ENCODE results near the gene PRRX2.

The PRRX2 gene

DNA sequence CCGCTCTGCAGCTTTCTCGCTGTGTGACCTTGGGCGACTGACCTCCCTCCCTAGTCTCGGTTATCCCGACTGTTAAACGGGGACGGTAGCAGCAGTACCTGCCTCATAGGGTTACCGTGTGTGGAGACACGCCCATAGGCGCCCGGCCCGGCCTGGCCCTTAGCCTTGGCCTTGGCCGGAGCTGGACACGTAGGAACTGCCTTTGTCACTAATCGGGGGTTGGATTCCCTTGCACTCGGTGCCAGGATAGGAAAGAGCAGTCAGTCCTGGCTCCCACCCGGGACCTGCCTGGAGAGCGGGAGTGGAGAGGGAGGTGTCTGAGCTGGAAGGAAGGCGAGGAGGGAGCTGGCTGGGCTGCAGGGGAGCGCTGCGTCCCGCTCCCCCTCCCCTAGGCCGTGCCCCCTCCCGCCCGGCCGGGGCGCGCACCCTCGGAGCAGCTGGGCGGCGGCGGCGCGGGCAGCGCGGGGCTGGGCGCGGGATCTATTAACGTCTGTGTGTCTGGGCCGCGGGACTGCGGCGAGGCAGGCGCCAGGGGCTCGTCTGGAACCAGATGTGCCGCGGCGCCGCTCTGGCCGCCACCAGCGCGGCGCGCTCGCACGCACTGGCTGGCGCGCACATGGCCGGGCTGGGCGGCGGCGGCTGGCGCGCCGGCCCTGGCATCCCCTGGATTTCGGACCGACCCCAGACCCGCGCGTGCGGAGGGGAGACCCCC, 31.7 kb downstream of the PRRX2 start:
- Histone ChIP-seq H3K4me2 (no peak overlapping the region), H3K4me3 (no peak overlapping the region), H3K9me3 (no peaks in the 10 kb centered on the region), H3K27ac (no peak overlapping the region), H3K9ac (no peak overlapping the region), H3K27me3 (peaks cover 71% of the 10 kb centered on the region), H3K36me3 (no peaks in the 10 kb centered on the region), H3K4me1 (no peaks in the 10 kb centered on the region; the same call in 1 of the 2 replicates), H4K20me1 (peaks cover 30% of the 10 kb centered on the region; the same call in 1 of the 2 replicates)
- TF ChIP-seq Cebpa-rat (IDR thresholded peaks at IDR 0.05) = no peak

DNA sequence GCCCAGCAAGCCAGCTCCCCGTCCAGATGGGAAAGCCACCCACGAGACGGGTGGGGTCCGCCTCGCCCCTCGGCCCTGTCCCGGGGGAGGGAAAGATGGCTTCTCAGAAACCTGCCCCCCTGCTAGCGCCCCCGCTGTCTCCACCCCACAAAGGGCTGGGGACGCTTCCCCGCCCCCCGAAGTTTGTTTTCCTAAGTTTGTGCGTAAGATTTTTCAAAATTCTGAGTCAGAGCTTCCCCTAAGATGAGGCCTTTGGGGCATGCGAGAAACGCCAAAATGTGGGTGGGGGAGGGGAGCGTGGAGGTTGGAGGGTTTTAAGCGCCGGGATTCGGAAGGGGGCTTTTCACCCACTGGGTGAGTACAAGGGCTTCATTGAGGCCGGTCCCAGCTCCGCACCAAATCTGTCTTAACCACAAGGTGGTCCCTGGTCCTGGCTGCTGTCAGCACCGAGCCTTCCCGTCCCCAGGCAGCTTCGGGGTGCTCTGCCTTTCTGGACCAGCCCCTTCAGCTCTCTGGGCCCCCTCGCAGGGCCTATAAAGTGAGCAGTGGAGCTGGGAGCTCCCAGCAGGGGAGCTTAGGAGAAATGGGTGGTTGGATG, 32.3 kb downstream of the PRRX2 start:
- peaks cover 71% of the 10 kb centered on the region for H3K27me3 ChIP-seq
- H3K9ac ChIP-seq = no peak overlapping the region
- H3K9me3 ChIP-seq = no peaks in the 10 kb centered on the region
- no peak for TF ChIP-seq Cebpa-rat (IDR thresholded peaks at IDR 0.05)
- H3K27ac ChIP-seq = no peak overlapping the region
- H3K4me3 ChIP-seq = no peak overlapping the region
- H3K4me2 ChIP-seq = no peak overlapping the region
- no peaks in the 10 kb centered on the region; the same call in 1 of the 2 replicates for H3K4me1 ChIP-seq
- no peaks in the 10 kb centered on the region for H3K36me3 ChIP-seq
- peaks cover 30% of the 10 kb centered on the region; the same call in 1 of the 2 replicates for H4K20me1 ChIP-seq

DNA sequence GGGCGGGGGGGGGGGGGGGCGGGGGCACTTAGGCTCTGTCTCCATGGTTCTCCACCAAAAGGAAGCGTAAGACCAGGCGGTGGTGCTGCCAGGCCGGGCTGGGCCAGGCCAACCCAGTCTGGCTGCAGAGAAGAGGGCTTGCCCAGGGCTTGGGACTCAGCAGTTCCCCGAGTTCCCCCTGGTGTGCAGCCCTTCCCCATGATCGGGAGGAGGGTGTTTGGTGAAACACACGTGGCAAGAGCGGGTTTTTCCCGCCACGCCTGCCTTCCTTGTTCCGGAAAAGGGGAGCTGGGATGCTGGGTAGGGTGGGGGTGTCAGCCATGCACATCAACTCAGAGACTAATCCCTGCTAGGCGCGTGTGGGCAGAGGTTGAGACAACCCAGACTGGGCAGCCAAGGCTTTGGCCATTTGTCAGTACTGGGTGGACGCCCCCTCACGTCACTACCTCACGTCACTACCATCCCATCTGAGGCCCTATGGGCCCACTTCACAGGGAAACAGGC, 32.9 kb downstream of the PRRX2 start:
- Histone ChIP-seq H3K36me3 (no peaks in the 10 kb centered on the region), H3K4me2 (no peak overlapping the region), H3K27ac (no peak overlapping the region), H3K4me3 (no peak overlapping the region), H4K20me1 (peaks cover 30% of the 10 kb centered on the region; the same call in 1 of the 2 replicates), H3K9ac (no peak overlapping the region), H3K27me3 (peaks cover 71% of the 10 kb centered on the region), H3K9me3 (no peaks in the 10 kb centered on the region), H3K4me1 (no peaks in the 10 kb centered on the region; the same call in 1 of the 2 replicates)
- no peak for TF ChIP-seq Cebpa-rat (IDR thresholded peaks at IDR 0.05)

DNA sequence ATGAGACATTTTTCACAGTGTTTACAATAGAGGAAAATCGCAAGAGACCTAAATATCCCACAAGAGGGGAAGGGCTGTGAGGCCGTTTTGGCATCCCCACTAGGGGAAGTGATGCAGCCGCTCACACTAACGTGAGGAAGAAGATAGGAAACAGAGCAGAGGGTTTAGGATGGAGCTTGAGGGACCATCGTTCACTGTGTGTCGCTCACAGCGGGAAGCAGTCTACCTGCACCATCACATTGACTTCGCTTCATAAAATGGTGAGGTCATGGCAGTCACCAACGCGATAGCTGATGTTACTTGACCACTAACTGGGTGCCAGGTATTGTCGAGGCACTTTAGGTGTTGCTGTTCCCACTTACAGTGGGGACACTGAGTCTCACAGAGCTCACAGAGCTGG, 35.6 kb downstream of the PRRX2 start:
- no peak for TF ChIP-seq Cebpa-rat (IDR thresholded peaks at IDR 0.05)

DNA sequence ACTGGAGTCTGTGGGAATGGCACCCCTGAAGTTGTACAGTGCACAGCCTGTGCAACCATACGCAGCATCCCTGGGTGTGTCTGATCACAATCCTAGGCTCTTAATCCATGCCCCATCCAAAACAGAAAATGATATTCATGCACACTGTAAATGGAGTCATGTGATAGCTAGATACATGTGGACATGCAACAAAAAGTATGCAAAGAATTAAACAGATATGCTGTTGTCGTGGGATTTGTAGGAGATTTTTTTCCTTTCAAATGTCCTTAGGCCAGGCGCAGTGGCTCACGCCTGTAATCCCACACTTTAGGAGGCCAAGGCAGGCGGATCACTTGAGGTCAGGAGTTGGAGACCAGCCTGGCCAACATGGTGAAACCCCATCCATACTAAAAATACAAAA, 36.1 kb downstream of the PRRX2 start:
- H3K27ac ChIP-seq = no peak overlapping the region
- H3K36me3 ChIP-seq = no peaks in the 10 kb centered on the region
- H3K9ac ChIP-seq = no peak overlapping the region
- H3K9me3 ChIP-seq = no peaks in the 10 kb centered on the region
- peaks cover 13% of the 10 kb centered on the region; the same call in 1 of the 2 replicates for H4K20me1 ChIP-seq
- peaks cover 41% of the 10 kb centered on the region for H3K27me3 ChIP-seq
- TF ChIP-seq Cebpa-rat (IDR thresholded peaks at IDR 0.05) = no peak
- H3K4me2 ChIP-seq = no peak overlapping the region
- H3K4me3 ChIP-seq = no peak overlapping the region
- no peaks in the 10 kb centered on the region for H3K4me1 ChIP-seq

More for the DNA sequence above, 35.6 kb downstream of the PRRX2 start:
- Histone ChIP-seq H3K9me3 (no peaks in the 10 kb centered on the region), H4K20me1 (peaks cover 18% of the 10 kb centered on the region; the same call in 1 of the 2 replicates), H3K4me1 (no peaks in the 10 kb centered on the region), H3K9ac (no peak overlapping the region), H3K4me2 (no peak overlapping the region), H3K4me3 (no peak overlapping the region), H3K27ac (no peak overlapping the region), H3K27me3 (peaks cover 46% of the 10 kb centered on the region), H3K36me3 (no peaks in the 10 kb centered on the region)

DNA sequence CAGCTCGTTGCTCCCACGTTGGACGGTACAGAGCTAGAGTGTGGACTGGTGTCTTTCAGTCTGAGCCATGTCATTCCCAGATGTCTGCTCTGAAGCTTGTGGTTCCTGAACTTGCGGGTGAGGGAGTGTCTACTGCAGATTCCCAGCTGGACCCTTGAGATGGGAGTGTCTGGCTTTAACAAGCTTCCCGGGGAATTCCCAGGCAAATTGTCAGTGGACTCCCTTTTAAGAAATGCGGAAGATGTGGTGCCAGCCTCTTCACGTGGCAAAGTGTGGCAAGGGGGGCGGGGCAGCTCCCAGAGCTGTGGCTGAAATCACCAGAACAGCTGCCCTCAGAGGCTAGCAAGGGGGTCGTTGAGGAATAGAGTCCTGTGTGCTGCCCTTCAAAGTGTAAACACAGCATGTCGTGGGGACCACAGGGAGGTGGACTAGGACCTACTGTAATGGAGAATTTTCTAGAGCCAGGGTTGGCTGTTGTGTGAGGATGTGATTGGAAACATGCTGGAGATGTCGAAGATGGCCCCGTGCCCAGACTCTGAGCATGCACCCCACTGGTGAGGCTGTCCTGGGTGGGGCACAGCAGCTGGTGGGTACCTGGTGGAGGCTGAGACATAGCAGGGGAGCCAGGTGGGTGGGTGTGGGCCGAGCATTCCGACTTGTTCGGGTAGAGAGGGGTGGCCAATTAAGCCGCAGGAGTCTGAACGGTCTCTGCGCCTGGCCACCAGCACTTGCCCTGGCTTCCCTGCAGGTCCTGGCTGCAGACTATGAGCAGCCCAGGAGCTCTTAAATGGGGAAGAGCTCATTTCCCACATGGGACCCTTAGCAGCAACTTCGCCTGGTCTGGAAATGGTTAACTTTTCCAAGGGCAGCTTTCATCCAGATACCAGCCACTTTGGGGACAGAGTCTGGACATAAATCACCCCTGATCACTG, 37.4 kb downstream of the PRRX2 start:
- H3K4me2 ChIP-seq = no peak overlapping the region
- H3K36me3 ChIP-seq = no peaks in the 10 kb centered on the region
- H4K20me1 ChIP-seq = peaks cover 8% of the 10 kb centered on the region; the same call in 1 of the 2 replicates
- H3K9ac ChIP-seq = no peak overlapping the region
- no peak overlapping the region for H3K4me3 ChIP-seq
- no peak overlapping the region for H3K27ac ChIP-seq
- H3K27me3 ChIP-seq = peaks cover 28% of the 10 kb centered on the region
- 0 out of 2 replicates have a peak, but pooled peaks cover 1% of the 10 kb centered on the region for H3K4me1 ChIP-seq
- H3K9me3 ChIP-seq = no peaks in the 10 kb centered on the region
- TF ChIP-seq Cebpa-rat (IDR thresholded peaks at IDR 0.05) = no peak

DNA sequence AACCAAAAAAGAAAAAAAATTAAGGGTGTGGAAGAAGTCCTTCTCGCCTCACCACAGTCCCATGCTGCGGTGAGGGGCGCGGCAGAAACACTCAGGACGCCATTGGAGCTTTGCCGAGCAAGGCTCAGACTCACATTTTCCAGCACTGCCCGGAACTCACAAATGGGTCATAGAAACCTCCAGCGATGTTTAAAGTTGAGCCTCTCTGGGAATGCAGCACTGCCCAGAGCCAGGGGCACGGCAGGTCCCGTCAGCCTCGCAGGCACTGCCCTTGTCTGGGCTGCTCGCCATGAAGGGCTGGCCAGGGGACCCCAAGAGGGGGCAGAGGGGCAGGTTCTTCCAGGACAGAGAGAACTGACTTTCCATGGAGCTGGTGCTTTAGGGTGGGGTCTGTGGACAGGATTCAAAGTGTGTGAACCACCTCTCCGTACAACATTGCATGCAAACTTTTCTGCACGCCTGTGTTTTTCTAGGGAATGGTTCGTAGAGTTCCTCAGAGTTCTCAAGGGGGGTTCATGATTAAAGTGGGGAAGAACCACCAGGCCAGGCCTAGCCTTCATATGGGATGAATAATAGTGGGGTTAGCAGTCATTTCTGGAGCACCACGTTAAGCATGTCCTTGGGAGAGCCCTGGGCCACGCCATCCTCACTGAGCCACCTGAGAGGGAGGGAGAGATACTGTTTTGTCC, 38.4 kb downstream of the PRRX2 start:
- no peak for TF ChIP-seq Cebpa-rat (IDR thresholded peaks at IDR 0.05)
- Histone ChIP-seq H3K4me1 (0 out of 2 replicates have a peak, but pooled peaks cover 5% of the 10 kb centered on the region), H3K27ac (no peak overlapping the region), H3K4me3 (no peak overlapping the region), H3K9ac (no peak overlapping the region), H4K20me1 (peaks cover 4% of the 10 kb centered on the region; the same call in 1 of the 2 replicates), H3K4me2 (no peak overlapping the region), H3K9me3 (no peaks in the 10 kb centered on the region), H3K36me3 (no peaks in the 10 kb centered on the region), H3K27me3 (peaks cover 21% of the 10 kb centered on the region)

DNA sequence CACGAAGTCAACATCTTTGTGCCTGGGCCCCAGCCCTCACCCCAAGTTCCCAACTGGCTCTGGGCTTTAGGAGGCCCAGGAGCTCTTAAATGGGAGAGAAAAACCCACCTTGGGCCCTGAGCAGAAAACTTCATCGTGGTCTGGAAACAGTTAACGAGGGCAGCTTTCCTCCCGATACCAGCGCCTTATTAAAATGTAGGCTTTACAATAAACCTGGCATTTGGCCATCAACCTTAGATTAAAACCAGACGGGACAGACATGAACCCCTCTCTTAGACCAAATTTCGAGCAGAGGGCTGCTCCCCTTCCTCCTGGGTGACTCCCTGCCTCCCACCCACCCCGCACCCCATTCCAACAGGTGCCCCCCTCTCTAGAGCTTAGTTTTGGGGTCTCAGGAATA, 39.4 kb downstream of the PRRX2 start:
- Histone ChIP-seq H3K27me3 (peaks cover 21% of the 10 kb centered on the region), H3K9me3 (no peaks in the 10 kb centered on the region), H3K4me2 (no peak overlapping the region), H3K9ac (no peak overlapping the region), H3K36me3 (no peaks in the 10 kb centered on the region), H3K4me1 (peaks cover 10% of the 10 kb centered on the region; the same call in 1 of the 2 replicates), H3K4me3 (no peak overlapping the region), H3K27ac (no peak overlapping the region), H4K20me1 (peaks cover 13% of the 10 kb centered on the region)
- no peak for TF ChIP-seq Cebpa-rat (IDR thresholded peaks at IDR 0.05)

DNA sequence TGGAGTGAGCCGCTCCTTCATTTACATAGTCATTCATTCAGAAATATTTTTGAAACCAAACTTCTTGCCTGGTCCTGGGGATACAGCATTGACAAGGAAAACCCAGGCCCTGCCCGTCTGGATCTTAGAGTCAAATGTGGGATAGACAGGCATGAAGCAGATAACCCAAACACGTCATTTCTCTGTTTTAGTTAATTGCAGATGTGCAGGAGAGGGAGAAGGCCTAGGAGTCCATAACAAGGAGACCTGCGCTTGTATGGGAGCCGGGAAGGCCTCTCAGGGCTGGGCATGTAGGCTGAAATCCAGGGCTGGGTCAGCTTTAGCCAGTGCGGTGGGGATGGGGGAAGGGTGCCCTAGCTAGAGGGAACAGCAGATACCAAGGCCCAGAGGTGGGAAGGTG, 43.3 kb downstream of the PRRX2 start:
- no peak for TF ChIP-seq Cebpa-rat (IDR thresholded peaks at IDR 0.05)
- no peaks in the 10 kb centered on the region for H3K36me3 ChIP-seq
- peaks cover 44% of the 10 kb centered on the region for H3K27me3 ChIP-seq
- peaks cover 50% of the 10 kb centered on the region for H3K4me1 ChIP-seq
- H3K4me3 ChIP-seq = no peak overlapping the region
- no peak overlapping the region for H3K27ac ChIP-seq
- no peaks in the 10 kb centered on the region for H3K9me3 ChIP-seq
- no peak overlapping the region for H3K4me2 ChIP-seq
- no peak overlapping the region for H3K9ac ChIP-seq
- peaks cover 50% of the 10 kb centered on the region for H4K20me1 ChIP-seq

All from BLaER1 (cell line).